WI38 (cell line): ENCODE data around the gene LRRC8E.

ENCODE experiments used
- H3K4me3 ChIP-seq: 2 replicates; pipeline ENCODE4 v1.5.1; 2011; ENCODE audit warnings: low read depth, mild to moderate bottlenecking, control low read depth, low read length
- TF ChIP-seq, protein P1 (sequence below): IDR thresholded peaks from 2 replicates; pipeline ENCODE4 v1.5.1; 2012; ENCODE audit warnings: low read depth, mild to moderate bottlenecking, control low read depth, low read length

Gene LRRC8E

GRCh38 chr19:7914099-7914498 lies 25.8 kb downstream of the LRRC8E start:
- no peak overlapping the region for H3K4me3 ChIP-seq
- TF ChIP-seq, protein P1, sequence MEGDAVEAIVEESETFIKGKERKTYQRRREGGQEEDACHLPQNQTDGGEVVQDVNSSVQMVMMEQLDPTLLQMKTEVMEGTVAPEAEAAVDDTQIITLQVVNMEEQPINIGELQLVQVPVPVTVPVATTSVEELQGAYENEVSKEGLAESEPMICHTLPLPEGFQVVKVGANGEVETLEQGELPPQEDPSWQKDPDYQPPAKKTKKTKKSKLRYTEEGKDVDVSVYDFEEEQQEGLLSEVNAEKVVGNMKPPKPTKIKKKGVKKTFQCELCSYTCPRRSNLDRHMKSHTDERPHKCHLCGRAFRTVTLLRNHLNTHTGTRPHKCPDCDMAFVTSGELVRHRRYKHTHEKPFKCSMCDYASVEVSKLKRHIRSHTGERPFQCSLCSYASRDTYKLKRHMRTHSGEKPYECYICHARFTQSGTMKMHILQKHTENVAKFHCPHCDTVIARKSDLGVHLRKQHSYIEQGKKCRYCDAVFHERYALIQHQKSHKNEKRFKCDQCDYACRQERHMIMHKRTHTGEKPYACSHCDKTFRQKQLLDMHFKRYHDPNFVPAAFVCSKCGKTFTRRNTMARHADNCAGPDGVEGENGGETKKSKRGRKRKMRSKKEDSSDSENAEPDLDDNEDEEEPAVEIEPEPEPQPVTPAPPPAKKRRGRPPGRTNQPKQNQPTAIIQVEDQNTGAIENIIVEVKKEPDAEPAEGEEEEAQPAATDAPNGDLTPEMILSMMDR, result no peak

- TF ChIP-seq, protein P1, result no peak
- H3K4me3 ChIP-seq, result no peak within 1 kb of the TSS
These were observed 26.3 kb downstream of the LRRC8E start, which contains the start of gene TGFBR3L for GRCh38 chr19:7914598-7915045. TSS of gene TGFBR3L (plus strand) at chr19:7914830.

GRCh38 chr19:7915250-7916102 lies 27.2 kb downstream of the LRRC8E start:
- H3K4me3 ChIP-seq, result peak overlapping the region; percentile 47; the same call in 1 of the 2 replicates

GRCh38 chr19:7916103-7916954 lies 28.0 kb downstream of the LRRC8E start:
- TF ChIP-seq, protein P1, result no peak
- peak overlapping the region; percentile 47 for H3K4me3 ChIP-seq

More at GRCh38 chr19:7915250-7916102, 27.2 kb downstream of the LRRC8E start:
- TF ChIP-seq, protein P1, result no peak

- TF ChIP-seq, protein P1, result no peak
- H3K4me3 ChIP-seq, result peak overlapping the region; percentile 14; the same call in 1 of the 2 replicates
These were observed 28.6 kb downstream of the LRRC8E start for GRCh38 chr19:7916955-7917266.

GRCh38 chr19:7917267-7918061 lies 29.2 kb downstream of the LRRC8E start:
- TF ChIP-seq, protein P1, result peak; percentile 60
- H3K4me3 ChIP-seq, result peak overlapping the region; percentile 22; the same call in 1 of the 2 replicates

DNA sequence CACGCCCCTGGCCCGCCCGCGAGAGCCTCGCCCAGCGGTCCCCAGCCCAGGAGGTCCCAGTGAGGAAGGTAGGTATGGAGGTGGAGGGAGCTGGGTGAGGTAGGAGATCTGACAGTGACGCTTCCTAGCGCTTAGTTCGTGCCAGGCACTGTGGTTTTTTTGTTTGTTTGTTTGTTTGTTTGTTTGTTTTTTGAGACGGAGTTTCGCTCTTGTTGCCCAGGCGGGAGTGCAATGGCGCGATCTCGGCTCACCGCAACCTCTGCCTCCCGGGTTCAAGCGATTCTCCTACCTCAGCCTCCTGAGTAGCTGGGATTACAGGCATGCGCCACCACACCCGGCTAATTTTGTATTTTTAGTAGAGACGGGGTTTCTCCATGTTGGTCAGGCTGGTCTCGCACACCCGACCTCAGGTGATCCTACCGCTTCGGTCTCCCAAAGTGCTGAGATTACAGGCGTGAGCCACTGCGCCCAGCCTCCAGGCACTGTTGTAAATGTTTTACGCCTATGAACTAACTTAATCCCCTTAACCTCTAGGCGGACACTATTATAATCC lies 29.8 kb downstream of the LRRC8E start:
- H3K4me3 ChIP-seq, result peak overlapping the region; percentile 22; the same call in 1 of the 2 replicates
